Activated B cell treated with CpG ODN at 0.5 μM for 24 hours (primary cell): ENCODE measurements around the gene NARF. TPM values are rescaled to one million over a fixed set of nuclear protein-coding genes. Genes with fewer than 3 reads are reported as not detected.

Source experiments
- ATAC-seq: fragments of 200-7000 bp; cut with Tn5 transposase; one replicate; pipeline ENCODE4 v1.10.0; 2021; ENCODE audit warnings: low read depth, mild to moderate bottlenecking, moderate library complexity
- CTCF ChIA-PET: fragments of 350-600 bp; sonication (Branson Sonifier 250); formaldehyde crosslinking; loops from one replicate; lab custom pipeline; 2021; ENCODE audit warnings: antibody characterized with exemption; lab: Charles Lee
- POLR2A ChIA-PET: fragments of 350-600 bp; sonication (Branson Sonifier 250); formaldehyde crosslinking; loops from one replicate; lab custom pipeline; 2021; ENCODE audit warnings: antibody characterized with exemption; lab: Charles Lee
- DNase-seq: peaks from one replicate; pipeline ENCODE4 v3.0.0; 2022
- H3K27ac Mint-ChIP-seq: one replicate; pipeline ENCODE4 v1.8.0; 2020; ENCODE audit warnings: mixed read lengths
- H3K27me3 Mint-ChIP-seq: one replicate; pipeline ENCODE4 v1.8.0; 2021; ENCODE audit warnings: mixed read lengths
- H3K36me3 Mint-ChIP-seq: one replicate; pipeline ENCODE4 v1.8.0; 2021; ENCODE audit warnings: low read depth, mixed read lengths
- H3K4me1 Mint-ChIP-seq: one replicate; pipeline ENCODE4 v1.8.0; 2021; ENCODE audit warnings: mixed read lengths
- H3K4me3 Mint-ChIP-seq: one replicate; pipeline ENCODE4 v1.8.0; 2020; ENCODE audit warnings: mild to moderate bottlenecking, mixed read lengths
- H3K9me3 Mint-ChIP-seq: one replicate; pipeline ENCODE4 v1.8.0; 2020; ENCODE audit warnings: mixed read lengths
- intact Hi-C: fragments of 100-400 bp; cut with micrococcal nuclease; formaldehyde crosslinking; loops from one replicate; pipeline ENCODE4 v1.15.1; 2024
- total RNA-seq: library from RNA; stranded (reverse); gene quantifications from 2 replicates; pipeline ENCODE4 v1.2.3, GENCODE V29; 2022
- TF ChIP-seq, protein P1 (sequence below): fragments of 200-600 bp; IDR thresholded peaks from one replicate; pipeline ENCODE4 v1.8.0; 2022; ENCODE audit warnings: antibody characterized with exemption, mild to moderate bottlenecking

NARF gene
- total RNA-seq, 1 donor from 2014 or later = 81.9 TPM

DNA sequence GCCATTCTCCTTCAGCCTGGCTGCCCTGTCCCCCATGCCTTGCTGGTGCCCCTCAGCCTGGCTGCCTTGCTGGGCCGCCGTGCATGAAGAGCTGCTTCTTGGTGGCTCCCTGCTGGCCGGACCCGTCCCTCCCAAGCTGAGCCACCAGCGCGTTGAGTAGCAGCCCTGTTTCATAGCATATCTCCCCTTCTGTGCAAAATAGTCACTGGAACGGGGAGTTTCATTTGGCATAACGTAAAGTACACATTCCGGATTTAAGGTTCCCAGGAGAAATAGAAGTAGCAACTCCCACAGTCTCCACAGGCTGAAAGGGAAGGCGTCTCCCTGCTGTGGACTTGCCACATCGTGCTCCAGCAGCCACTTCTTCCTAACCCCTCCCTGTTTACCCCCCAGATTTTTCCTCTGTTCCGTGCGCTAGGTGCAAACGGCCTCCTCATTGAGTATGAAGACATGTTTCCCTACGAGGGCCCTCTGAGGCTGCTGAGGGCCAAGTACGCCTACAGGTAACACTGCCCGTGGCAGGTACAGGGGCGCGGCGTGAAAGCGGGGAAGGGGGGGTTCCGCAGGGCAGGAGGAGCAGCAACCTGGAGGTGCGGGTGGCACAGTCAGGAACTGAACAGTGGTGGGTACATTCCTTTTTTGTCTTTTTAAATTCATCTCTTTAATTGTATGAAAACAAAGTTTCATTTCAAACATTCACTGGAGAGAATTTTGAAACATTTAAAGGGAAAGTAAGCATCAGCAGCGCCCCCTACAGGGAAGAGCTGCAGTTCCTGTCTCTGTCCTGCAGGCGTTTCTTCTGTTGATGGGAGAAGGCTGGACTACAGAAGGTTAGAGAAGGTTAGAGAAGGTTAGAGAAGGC is 34.3 kb upstream of the NARF start:
- H3K4me3 Mint-ChIP-seq = no peak overlapping the region
- CTCF ChIA-PET = interaction anchor here (0.7 to 1.0 kb wide), 3 partner anchors 15 to 71 kb away, joined by 3 to 4 read pairs (median 3); no protein-coding TSS in a partner anchor
- no peak overlapping the region for H3K27ac Mint-ChIP-seq
- H3K27me3 Mint-ChIP-seq = no peaks in the 10 kb centered on the region
- no peaks in the 10 kb centered on the region for H3K9me3 Mint-ChIP-seq
- H3K4me1 Mint-ChIP-seq = peaks cover 24% of the 10 kb centered on the region
- intact Hi-C loops = no loop called here
- TF ChIP-seq, protein P1, sequence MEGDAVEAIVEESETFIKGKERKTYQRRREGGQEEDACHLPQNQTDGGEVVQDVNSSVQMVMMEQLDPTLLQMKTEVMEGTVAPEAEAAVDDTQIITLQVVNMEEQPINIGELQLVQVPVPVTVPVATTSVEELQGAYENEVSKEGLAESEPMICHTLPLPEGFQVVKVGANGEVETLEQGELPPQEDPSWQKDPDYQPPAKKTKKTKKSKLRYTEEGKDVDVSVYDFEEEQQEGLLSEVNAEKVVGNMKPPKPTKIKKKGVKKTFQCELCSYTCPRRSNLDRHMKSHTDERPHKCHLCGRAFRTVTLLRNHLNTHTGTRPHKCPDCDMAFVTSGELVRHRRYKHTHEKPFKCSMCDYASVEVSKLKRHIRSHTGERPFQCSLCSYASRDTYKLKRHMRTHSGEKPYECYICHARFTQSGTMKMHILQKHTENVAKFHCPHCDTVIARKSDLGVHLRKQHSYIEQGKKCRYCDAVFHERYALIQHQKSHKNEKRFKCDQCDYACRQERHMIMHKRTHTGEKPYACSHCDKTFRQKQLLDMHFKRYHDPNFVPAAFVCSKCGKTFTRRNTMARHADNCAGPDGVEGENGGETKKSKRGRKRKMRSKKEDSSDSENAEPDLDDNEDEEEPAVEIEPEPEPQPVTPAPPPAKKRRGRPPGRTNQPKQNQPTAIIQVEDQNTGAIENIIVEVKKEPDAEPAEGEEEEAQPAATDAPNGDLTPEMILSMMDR = no peak
- ATAC-seq (peak; percentile 52), DNase-seq (no peak)
- POLR2A ChIA-PET = interaction anchor here (0.7 to 1.3 kb wide), 3 partner anchors 9 to 88 kb away, joined by 3 read pairs; no protein-coding TSS in a partner anchor
- H3K36me3 Mint-ChIP-seq = peaks cover 44% of the 10 kb centered on the region

DNA sequence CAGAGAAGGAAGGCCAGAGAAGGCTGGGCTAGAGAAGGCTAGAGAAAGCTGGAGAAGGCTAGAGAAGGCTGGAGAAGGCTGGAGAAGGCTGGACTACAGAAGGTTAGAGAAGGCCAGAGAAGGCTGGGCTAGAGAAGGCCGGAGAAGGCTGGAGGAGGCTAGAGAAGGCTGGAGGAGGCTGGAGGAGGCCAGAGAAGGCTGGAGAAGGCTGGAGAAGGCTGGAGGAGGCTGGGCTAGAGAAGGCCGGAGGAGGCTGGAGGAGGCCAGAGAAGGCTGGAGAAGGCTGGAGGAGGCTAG is 33.7 kb upstream of the NARF start:
- ATAC-seq (no peak), DNase-seq (no peak)
- H3K27me3 Mint-ChIP-seq = no peaks in the 10 kb centered on the region
- ChIA-PET CTCF (interaction anchor here (0.7 to 1.0 kb wide), 3 partner anchors 16 to 72 kb away, joined by 3 to 4 read pairs (median 3); no protein-coding TSS in a partner anchor), POLR2A (interaction anchor here (1.0 to 1.3 kb wide), 2 partner anchors 9 to 33 kb away, joined by 3 read pairs; no protein-coding TSS in a partner anchor)
- TF ChIP-seq, protein P1 = no peak
- peaks cover 44% of the 10 kb centered on the region for H3K36me3 Mint-ChIP-seq
- H3K9me3 Mint-ChIP-seq = no peaks in the 10 kb centered on the region
- peaks cover 24% of the 10 kb centered on the region for H3K4me1 Mint-ChIP-seq
- H3K4me3 Mint-ChIP-seq = no peak overlapping the region
- no peak overlapping the region for H3K27ac Mint-ChIP-seq
- intact Hi-C loops = no loop called here

DNA sequence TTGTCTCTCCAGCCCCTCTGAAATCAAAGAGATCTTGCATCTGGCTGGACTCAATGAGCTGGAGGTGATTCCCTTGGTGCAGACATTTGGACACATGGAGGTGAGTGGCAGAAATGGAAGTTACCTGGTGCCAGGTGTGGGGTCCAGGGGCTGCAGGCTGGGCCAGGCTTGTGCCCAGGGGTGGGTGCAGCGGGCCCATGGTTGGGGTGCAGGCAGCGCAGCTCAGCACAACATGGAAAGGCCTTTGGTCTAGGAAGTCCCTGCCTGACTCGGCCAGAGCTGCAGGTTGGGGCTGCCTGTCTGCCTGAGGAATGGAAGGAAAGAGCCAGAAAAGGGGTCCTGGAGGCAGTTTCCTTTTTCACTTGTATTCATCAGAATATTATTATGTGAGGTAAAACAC is 30.0 kb upstream of the NARF start:
- TF ChIP-seq, protein P1 = no peak
- Mint-ChIP-seq H3K4me3 (no peak overlapping the region), H3K36me3 (peaks cover 22% of the 10 kb centered on the region), H3K4me1 (peaks cover 33% of the 10 kb centered on the region), H3K27ac (peak overlapping the region; percentile 18), H3K27me3 (no peaks in the 10 kb centered on the region), H3K9me3 (no peaks in the 10 kb centered on the region)
- CTCF ChIA-PET = no interaction called here
- ATAC-seq (no peak), DNase-seq (no peak)
- intact Hi-C loops = no loop called here
- POLR2A ChIA-PET = interaction anchor here (0.6 to 1.5 kb wide), 2 partner anchors 17 to 20 kb away, joined by 3 to 7 read pairs; no protein-coding TSS in a partner anchor

DNA sequence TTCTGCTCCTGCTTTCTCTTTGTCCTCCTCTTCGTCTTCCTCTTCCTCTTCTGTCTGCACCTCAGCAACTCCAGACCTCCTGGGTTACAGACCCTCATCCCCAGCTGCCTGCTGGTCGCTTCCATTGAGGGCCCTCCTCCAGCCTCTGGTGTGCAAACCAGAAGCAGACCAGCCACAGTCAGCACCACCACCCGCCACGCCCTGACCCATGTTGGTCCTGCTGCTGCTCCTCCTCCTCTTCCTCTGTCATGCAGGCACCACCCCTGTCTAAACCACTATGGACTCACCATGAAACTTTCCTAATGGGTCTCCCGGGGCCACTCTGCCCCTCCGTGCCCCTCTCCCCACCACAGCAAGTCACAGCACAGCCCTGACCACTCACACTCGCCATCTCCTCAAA is 28.7 kb upstream of the NARF start:
- H3K36me3 Mint-ChIP-seq = peaks cover 21% of the 10 kb centered on the region
- CTCF ChIA-PET = no interaction called here
- H3K4me3 Mint-ChIP-seq = peak overlapping the region; percentile 75
- peaks cover 43% of the 10 kb centered on the region for H3K4me1 Mint-ChIP-seq
- DNase-seq (no peak), ATAC-seq (peak; percentile 10)
- POLR2A ChIA-PET = interaction anchor here (1.5 kb wide), 1 partner anchor 19 kb away, joined by 7 read pairs; no protein-coding TSS in a partner anchor
- H3K27me3 Mint-ChIP-seq = no peaks in the 10 kb centered on the region
- TF ChIP-seq, protein P1 = no peak
- H3K9me3 Mint-ChIP-seq = no peaks in the 10 kb centered on the region
- peak overlapping the region; percentile 77 for H3K27ac Mint-ChIP-seq
- intact Hi-C loops = no loop called here

DNA sequence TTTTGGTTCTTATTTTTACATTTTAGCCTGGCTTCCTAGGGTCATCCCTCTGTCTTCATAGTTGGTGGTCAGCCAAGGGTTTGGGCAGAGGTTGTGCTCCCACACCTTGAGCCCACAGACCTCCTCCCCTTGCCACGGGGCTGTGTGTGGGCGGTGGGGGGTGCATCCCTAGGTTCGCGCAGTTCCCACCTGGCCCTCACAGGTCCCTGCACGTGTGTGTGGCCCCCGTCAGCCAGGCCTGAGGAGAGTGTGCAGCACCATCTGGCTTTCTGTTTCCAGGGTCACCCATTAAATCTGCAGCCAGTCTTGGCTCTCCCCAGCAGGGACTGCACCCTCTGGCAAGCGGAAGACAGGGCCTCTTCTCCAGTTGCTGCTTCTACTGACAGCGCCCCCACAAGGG is 26.5 kb upstream of the NARF start:
- peaks cover 48% of the 10 kb centered on the region for H3K4me1 Mint-ChIP-seq
- peak overlapping the region; percentile 6 for H3K27ac Mint-ChIP-seq
- TF ChIP-seq, protein P1 = no peak
- H3K9me3 Mint-ChIP-seq = no peaks in the 10 kb centered on the region
- H3K36me3 Mint-ChIP-seq = peaks cover 23% of the 10 kb centered on the region
- intact Hi-C loops = no loop called here
- DNase-seq (no peak), ATAC-seq (no peak)
- CTCF ChIA-PET = no interaction called here
- H3K27me3 Mint-ChIP-seq = no peaks in the 10 kb centered on the region
- H3K4me3 Mint-ChIP-seq = no peak overlapping the region
- POLR2A ChIA-PET = interaction anchor here (1.3 kb wide), 1 partner anchor 13 kb away, joined by 5 read pairs; no protein-coding TSS in a partner anchor
